ENCODE results near the gene MATN1. TPM values are rescaled to one million over a fixed set of nuclear protein-coding genes. Genes with fewer than 3 reads are reported as not detected.

MATN1 gene
- total and polyA plus RNA-seq, 4 experiments from 2014 or later = 0.12 to 1.2 (median 0.53) TPM; not detected in 1

DNA sequence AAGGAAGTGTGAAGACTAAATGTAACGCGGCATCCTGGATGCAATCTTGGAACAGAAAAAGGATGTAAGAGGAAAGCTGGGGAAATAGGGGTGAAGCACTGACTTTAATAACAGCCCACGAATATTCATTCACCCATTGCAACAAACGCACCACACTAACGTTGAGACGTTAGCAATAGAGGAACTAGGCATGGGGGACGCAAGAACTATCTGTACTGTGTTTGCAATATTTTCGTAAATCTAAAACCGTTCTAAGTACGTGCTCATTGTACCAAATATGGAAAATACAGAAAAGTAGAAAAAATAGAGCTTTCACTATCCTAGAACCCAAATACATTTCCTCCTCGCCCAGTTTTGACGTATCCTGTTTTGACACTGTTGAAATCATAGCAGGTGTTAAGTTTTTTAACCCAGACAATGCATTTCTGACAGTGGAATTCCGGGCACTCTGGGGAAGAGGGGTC is 30.3 kb upstream of the MATN1 start:
- Histone ChIP-seq H3K27me3 (ENCODE audit: insufficient read depth, low read length) (no peaks in the 10 kb centered on the region), H3K36me3 (ENCODE audit: insufficient read depth, low read length) (peaks cover 9% of the 10 kb centered on the region), H3K27ac (ENCODE audit: low read depth, low read length) (peak overlapping the region; percentile 92), H3K4me3 (ENCODE audit: low read length in 2 of 2) (peak overlapping the region; percentile 96), H3K9me3 (ENCODE audit: control insufficient read depth in 1 of 2, low read length in 2 of 2) (no peaks in the 10 kb centered on the region), H3K4me1 (ENCODE audit: insufficient read depth, low read length) (peaks cover 84% of the 10 kb centered on the region)
- ChIA-PET POLR2A (ENCODE audit: partially characterized antibody) (interaction anchor here (22.1 kb wide), 1 partner anchor 20 kb away, joined by 1160 read pairs; the partner anchor contains the start of gene MATN1), CTCF (ENCODE audit: partially characterized antibody) (interaction anchor here (9.9 to 18.5 kb wide), 3 partner anchors 10 to 33 kb away, joined by 95 to 270 read pairs (median 111); no protein-coding TSS in a partner anchor)
- peak overlapping the region; percentile 97 to 100 (median 100) for H3K4me3 Mint-ChIP-seq
- H3K9me3 Mint-ChIP-seq = peaks cover 0 to 7% (median 0%) of the 10 kb centered on the region in 8 donors
- H3K4me1 Mint-ChIP-seq = peaks cover 53 to 100% (median 69%) of the 10 kb centered on the region in 4 donors
- intact Hi-C loops (cut with micrococcal nuclease) = loop anchor here (10.0 kb wide), 1 partner anchor 311 kb away; the partner anchor contains the start of gene PUM1
- peak in 4 of 5 donors; percentile 50 to 56 (median 50) for DNase-seq
- H3K27ac Mint-ChIP-seq = peak overlapping the region; percentile 95 to 100 (median 98)
- H3K36me3 Mint-ChIP-seq = peaks cover 31 to 59% of the 10 kb centered on the region in 2 donors
- no peaks in the 10 kb centered on the region for H3K27me3 Mint-ChIP-seq

DNA sequence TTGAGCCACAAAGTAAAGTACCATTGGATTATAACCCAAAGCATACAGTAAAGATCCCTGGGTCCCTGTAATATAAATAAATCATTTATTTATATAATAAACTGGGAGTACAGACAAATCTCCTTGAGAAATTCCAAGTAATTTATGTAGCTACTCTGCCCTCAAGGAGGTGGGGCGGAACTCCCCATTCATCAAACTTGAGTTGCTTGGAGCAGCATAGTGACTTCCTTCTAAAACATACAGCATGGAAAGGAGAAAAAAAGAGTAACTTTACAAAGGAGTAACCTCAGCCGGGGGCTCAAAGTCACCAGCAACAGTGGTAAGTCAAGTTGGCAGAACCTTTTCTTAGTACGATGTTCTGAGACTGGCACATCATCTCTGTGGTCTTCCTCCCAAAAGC is 29.7 kb upstream of the MATN1 start:
- no peaks in the 10 kb centered on the region for H3K9me3 ChIP-seq (ENCODE audit: control insufficient read depth in 1 of 2, low read length in 2 of 2)
- H3K4me3 Mint-ChIP-seq = peak overlapping the region; percentile 97 to 100 (median 100)
- H3K36me3 ChIP-seq (ENCODE audit: insufficient read depth, low read length) = peaks cover 11% of the 10 kb centered on the region
- POLR2A ChIA-PET (ENCODE audit: partially characterized antibody) = interaction anchor here (22.1 kb wide), 1 partner anchor 19 kb away, joined by 1160 read pairs; the partner anchor contains the start of gene MATN1
- intact Hi-C loops (cut with micrococcal nuclease) = loop anchor here (10.0 kb wide), 1 partner anchor 312 kb away; the partner anchor contains the start of gene PUM1
- peaks cover 0 to 7% (median 0%) of the 10 kb centered on the region in 8 donors for H3K9me3 Mint-ChIP-seq
- peak overlapping the region; percentile 96 for H3K4me3 ChIP-seq (ENCODE audit: low read length in 2 of 2)
- H3K27me3 Mint-ChIP-seq = no peaks in the 10 kb centered on the region
- H3K36me3 Mint-ChIP-seq = peaks cover 37 to 64% of the 10 kb centered on the region in 2 donors
- H3K4me1 ChIP-seq (ENCODE audit: insufficient read depth, low read length) = peaks cover 84% of the 10 kb centered on the region
- CTCF ChIA-PET (ENCODE audit: partially characterized antibody) = interaction anchor here (9.9 to 18.5 kb wide), 3 partner anchors 9 to 33 kb away, joined by 95 to 270 read pairs (median 111); no protein-coding TSS in a partner anchor
- H3K27ac Mint-ChIP-seq = peak overlapping the region; percentile 95 to 100 (median 98)
- H3K27ac ChIP-seq (ENCODE audit: low read depth, low read length) = peak overlapping the region; percentile 92
- no peak for DNase-seq
- H3K4me1 Mint-ChIP-seq = peaks cover 54 to 100% (median 69%) of the 10 kb centered on the region in 4 donors
- no peaks in the 10 kb centered on the region for H3K27me3 ChIP-seq (ENCODE audit: insufficient read depth, low read length)

DNA sequence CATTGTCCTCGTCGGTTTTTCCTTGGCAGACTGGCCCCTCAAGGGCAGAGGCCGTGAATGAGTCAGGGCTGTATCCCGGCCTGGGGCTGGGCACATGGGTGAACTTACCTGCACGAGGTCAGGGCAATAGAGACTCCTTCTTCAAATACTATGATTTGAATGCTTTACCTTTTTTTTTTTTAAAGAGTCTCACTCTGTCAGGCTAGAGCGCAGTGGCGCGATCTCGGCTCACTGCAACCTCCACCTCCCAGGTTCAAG is 29.2 kb upstream of the MATN1 start:
- intact Hi-C loops (cut with micrococcal nuclease) = loop anchor here (10.0 kb wide), 1 partner anchor 312 kb away; the partner anchor contains the start of gene PUM1
- peak overlapping the region; percentile 92 for H3K27ac ChIP-seq (ENCODE audit: low read depth, low read length)
- POLR2A ChIA-PET (ENCODE audit: partially characterized antibody) = interaction anchor here (22.1 to 37.5 kb wide), 2 partner anchors 4 to 19 kb away, joined by 1160 read pairs; partner anchors contain the start of genes LAPTM5 and MATN1
- peaks cover 85% of the 10 kb centered on the region for H3K4me1 ChIP-seq (ENCODE audit: insufficient read depth, low read length)
- no peak overlapping the region for H3K4me3 ChIP-seq (ENCODE audit: low read length in 2 of 2)
- Mint-ChIP-seq H3K4me3 (peak overlapping the region; percentile 57 to 99 (median 76)), H3K27ac (peak overlapping the region; percentile 92 to 99 (median 96)), H3K27me3 (no peaks in the 10 kb centered on the region), H3K36me3 (peaks cover 37 to 69% of the 10 kb centered on the region in 2 donors), H3K9me3 (peaks cover 0 to 7% (median 0%) of the 10 kb centered on the region in 8 donors), H3K4me1 (peaks cover 56 to 100% (median 71%) of the 10 kb centered on the region in 4 donors)
- H3K36me3 ChIP-seq (ENCODE audit: insufficient read depth, low read length) = peaks cover 11% of the 10 kb centered on the region
- CTCF ChIA-PET (ENCODE audit: partially characterized antibody) = interaction anchor here (5.1 to 18.5 kb wide), 3 partner anchors 8 to 32 kb away, joined by 43 to 270 read pairs (median 111); no protein-coding TSS in a partner anchor
- H3K9me3 ChIP-seq (ENCODE audit: control insufficient read depth in 1 of 2, low read length in 2 of 2) = no peaks in the 10 kb centered on the region
- no peak for DNase-seq
- no peaks in the 10 kb centered on the region for H3K27me3 ChIP-seq (ENCODE audit: insufficient read depth, low read length)

DNA sequence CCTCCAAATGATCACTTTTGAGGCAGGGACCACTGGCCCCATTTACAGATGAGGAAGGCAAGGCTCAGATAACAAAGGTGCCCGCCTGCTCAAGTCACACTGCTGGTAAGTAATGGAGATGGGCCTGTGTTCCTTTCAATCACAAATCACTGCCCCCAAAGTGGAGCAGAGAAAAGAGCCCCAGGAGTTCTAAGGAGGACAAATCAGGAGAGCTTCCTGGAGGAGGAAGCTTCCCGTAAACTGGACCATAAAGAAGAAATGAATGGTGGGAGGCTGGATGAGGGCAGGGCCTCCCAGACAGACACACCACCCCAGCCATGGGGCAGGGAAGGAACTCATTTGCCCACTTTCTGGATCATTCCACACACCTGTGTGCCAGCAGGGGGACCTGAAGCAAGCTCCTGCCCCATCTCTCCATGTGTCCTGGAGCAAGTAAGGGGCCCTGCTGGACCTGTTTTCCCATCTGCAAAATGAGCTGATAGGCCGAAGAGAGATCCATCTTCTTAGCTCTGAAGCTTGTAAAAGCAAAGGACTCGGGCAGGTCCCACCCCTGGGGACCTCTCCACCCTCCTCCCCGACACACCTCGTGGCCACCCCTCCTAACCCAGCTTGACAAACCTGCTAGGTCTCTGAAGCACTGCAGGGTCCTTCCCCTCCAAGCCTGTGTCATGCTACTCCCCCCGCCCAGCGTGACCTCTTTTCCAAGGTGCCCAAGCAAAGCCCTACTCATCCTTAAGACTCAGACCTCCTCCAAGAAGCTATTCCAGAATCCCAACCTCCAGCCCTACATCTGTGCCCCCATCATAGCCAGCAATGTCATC is 28.7 kb upstream of the MATN1 start:
- peaks cover 11% of the 10 kb centered on the region for H3K36me3 ChIP-seq (ENCODE audit: insufficient read depth, low read length)
- peak overlapping the region; percentile 92 for H3K27ac ChIP-seq (ENCODE audit: low read depth, low read length)
- H3K9me3 ChIP-seq (ENCODE audit: control insufficient read depth in 1 of 2, low read length in 2 of 2) = no peaks in the 10 kb centered on the region
- CTCF ChIA-PET (ENCODE audit: partially characterized antibody) = interaction anchor here (5.1 to 18.5 kb wide), 3 partner anchors 8 to 32 kb away, joined by 43 to 270 read pairs (median 111); no protein-coding TSS in a partner anchor
- peak overlapping the region; percentile 92 to 99 (median 96) for H3K27ac Mint-ChIP-seq
- H3K36me3 Mint-ChIP-seq = peaks cover 37 to 67% of the 10 kb centered on the region in 2 donors
- intact Hi-C loops (cut with micrococcal nuclease) = loop anchor here (10.0 kb wide), 1 partner anchor 313 kb away; the partner anchor contains the start of gene PUM1
- H3K4me3 Mint-ChIP-seq = peak overlapping the region; percentile 63 to 99 (median 76)
- POLR2A ChIA-PET (ENCODE audit: partially characterized antibody) = interaction anchor here (22.1 to 37.5 kb wide), 2 partner anchors 4 to 18 kb away, joined by 1160 read pairs; partner anchors contain the start of genes LAPTM5 and MATN1
- peaks cover 0 to 7% (median 0%) of the 10 kb centered on the region in 8 donors for H3K9me3 Mint-ChIP-seq
- no peaks in the 10 kb centered on the region for H3K27me3 Mint-ChIP-seq
- DNase-seq = no peak
- H3K4me1 ChIP-seq (ENCODE audit: insufficient read depth, low read length) = peaks cover 90% of the 10 kb centered on the region
- H3K4me1 Mint-ChIP-seq = peaks cover 62 to 100% (median 77%) of the 10 kb centered on the region in 4 donors
- no peaks in the 10 kb centered on the region for H3K27me3 ChIP-seq (ENCODE audit: insufficient read depth, low read length)
- no peak overlapping the region for H3K4me3 ChIP-seq (ENCODE audit: low read length in 2 of 2)

DNA sequence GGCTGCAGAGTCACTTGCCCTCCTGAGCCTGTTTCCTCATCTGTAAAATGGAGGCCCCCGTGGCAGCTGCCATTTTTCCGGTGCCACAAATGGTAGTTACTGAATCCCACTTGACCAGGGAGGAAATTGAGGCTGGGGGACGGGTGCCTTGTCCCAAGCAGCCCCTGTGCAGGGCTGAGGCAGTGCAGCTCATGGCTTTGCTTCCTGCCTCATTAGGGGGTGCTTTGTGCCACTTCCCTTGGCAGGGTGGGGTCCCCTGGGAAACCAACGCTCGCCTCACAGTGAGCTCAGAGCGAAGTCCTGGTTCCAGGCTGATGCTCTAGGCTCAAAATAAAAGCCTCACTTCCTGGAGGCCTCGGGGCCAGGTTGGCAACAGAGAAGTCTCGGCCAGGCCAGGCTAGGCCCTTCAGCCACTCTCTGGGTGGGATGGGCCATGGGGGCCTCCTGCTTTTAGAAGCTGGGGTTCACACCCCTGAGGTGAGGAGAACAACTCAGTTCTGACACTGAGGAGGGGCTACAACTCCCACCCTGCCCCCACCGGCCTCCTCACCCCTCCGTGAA is 27.4 kb upstream of the MATN1 start:
- DNase-seq = peak in 1 of 5 donors; percentile 38
- peak overlapping the region; percentile 95 to 99 (median 98) for H3K27ac Mint-ChIP-seq
- ChIA-PET CTCF (ENCODE audit: partially characterized antibody) (interaction anchor here (1.5 to 18.5 kb wide), 5 partner anchors 8 to 31 kb away, joined by 5 to 270 read pairs (median 11); partner anchors contain the start of gene LAPTM5), POLR2A (ENCODE audit: partially characterized antibody) (interaction anchor here (0.6 to 37.5 kb wide), 6 partner anchors 5 to 1769 kb away, joined by 3 to 1160 read pairs (median 7); partner anchors contain the start of genes LAPTM5 and MATN1)
- H3K4me3 ChIP-seq (ENCODE audit: low read length in 2 of 2) = peak overlapping the region; percentile 31 to 33
- peaks cover 72 to 100% (median 89%) of the 10 kb centered on the region in 4 donors for H3K4me1 Mint-ChIP-seq
- peak overlapping the region; percentile 92 for H3K27ac ChIP-seq (ENCODE audit: low read depth, low read length)
- no peaks in the 10 kb centered on the region for H3K27me3 ChIP-seq (ENCODE audit: insufficient read depth, low read length)
- H3K9me3 Mint-ChIP-seq = peaks cover 0 to 7% (median 0%) of the 10 kb centered on the region in 8 donors
- H3K36me3 Mint-ChIP-seq = peaks cover 36 to 68% of the 10 kb centered on the region in 2 donors
- peaks cover 11% of the 10 kb centered on the region for H3K36me3 ChIP-seq (ENCODE audit: insufficient read depth, low read length)
- intact Hi-C loops (cut with micrococcal nuclease) = loop anchor here (10.0 kb wide), 1 partner anchor 314 kb away; the partner anchor contains the start of gene PUM1
- H3K4me1 ChIP-seq (ENCODE audit: insufficient read depth, low read length) = peaks cover 100% of the 10 kb centered on the region
- H3K9me3 ChIP-seq (ENCODE audit: control insufficient read depth in 1 of 2, low read length in 2 of 2) = no peaks in the 10 kb centered on the region
- H3K27me3 Mint-ChIP-seq = no peaks in the 10 kb centered on the region
- peak overlapping the region; percentile 52 to 98 (median 88) for H3K4me3 Mint-ChIP-seq
